ENCODE measurements around the gene RBMS1. TPM values are rescaled to one million over a fixed set of nuclear protein-coding genes. Genes with fewer than 3 reads are reported as not detected.
A peak's percentile ranks its signal among the peaks of the same experiment; 100 is the strongest.

Gene RBMS1
- total and polyA plus RNA-seq, 7 donors = 8.4 to 43.2 (median 24.1) TPM

DNA sequence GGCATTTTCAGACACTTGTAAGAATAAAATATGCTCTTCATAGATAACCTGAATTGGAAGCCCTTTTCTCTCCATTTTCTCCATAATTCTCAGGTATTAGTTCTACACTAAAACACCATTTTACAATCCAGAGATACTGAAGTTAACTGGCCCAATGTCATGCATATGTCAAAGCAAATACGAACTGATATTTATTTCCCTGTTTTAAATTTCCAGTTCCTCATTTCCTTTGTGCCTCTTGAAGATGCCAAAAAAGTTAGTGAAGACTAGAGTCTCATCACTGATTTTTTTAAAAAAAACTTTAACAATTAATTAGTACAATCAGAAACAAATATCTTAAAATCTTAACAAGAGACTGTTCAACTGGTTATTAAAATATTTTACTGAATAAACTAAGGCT is 240.7 kb downstream of the RBMS1 start:
- 14 to 31% (median 23%) methylated on average over 1 of the region's 1 CpG for WGBS, 3 donors
- ATAC-seq (no peak), DNase-seq (no peak)
- Histone ChIP-seq H3K36me3 (ENCODE audit: insufficient read depth in 1 of 2, low read depth in 1 of 2) (no peaks in the 10 kb centered on the region), H3K4me3 (peak overlapping the region; percentile 69), H3K27ac (peak overlapping the region; percentile 85), H3K27me3 (ENCODE audit: insufficient read depth in 3 of 3, low read length in 2 of 3) (no peaks in the 10 kb centered on the region), H3K9me3 (no peaks in the 10 kb centered on the region), H3K4me1 (peaks cover 34% of the 10 kb centered on the region)
- no peak for TF ChIP-seq CTCF (IDR thresholded peaks at IDR 0.05)
- intact Hi-C loops (cut with DNase I) = loop anchor here (1.0 to 5.0 kb wide), 3 partner anchors 15 to 42 kb away; no protein-coding TSS in a partner anchor

- WGBS, 3 donors = 3 to 10% (median 3%) methylated on average over 1 of the region's 1 CpG
- H3K27me3 ChIP-seq (ENCODE audit: insufficient read depth in 3 of 3, low read length in 2 of 3) = no peaks in the 10 kb centered on the region
- no peaks in the 10 kb centered on the region for H3K36me3 ChIP-seq (ENCODE audit: insufficient read depth in 1 of 2, low read depth in 1 of 2)
- DNase-seq (no peak), ATAC-seq (peak; percentile 40 to 75 (median 57))
- intact Hi-C loops (cut with DNase I) = loop anchor here (2.0 to 5.0 kb wide), 2 partner anchors 35 to 42 kb away; no protein-coding TSS in a partner anchor
- TF ChIP-seq CTCF (IDR thresholded peaks at IDR 0.05) = peak; percentile 85
- H3K27ac ChIP-seq = peak overlapping the region; percentile 85
- H3K9me3 ChIP-seq = no peaks in the 10 kb centered on the region
- H3K4me3 ChIP-seq = peak overlapping the region; percentile 69
- peaks cover 39% of the 10 kb centered on the region for H3K4me1 ChIP-seq
Observed at GRCh38 chr2:160252278-160252887, 241.2 kb downstream of the RBMS1 start.

- Histone ChIP-seq H3K27ac (peak overlapping the region; percentile 85), H3K4me1 (peaks cover 47% of the 10 kb centered on the region)
- DNase-seq = peak in 1 of 2 donors; percentile 65
Observed at GRCh38 chr2:160251569-160251968, 242.0 kb downstream of the RBMS1 start.

GRCh38 chr2:160249876-160250275 is 243.7 kb downstream of the RBMS1 start:
- WGBS, 3 donors = 40 to 58% (median 54%) methylated on average over 1 of the region's 1 CpG
- Histone ChIP-seq H3K27me3 (ENCODE audit: insufficient read depth in 3 of 3, low read length in 2 of 3) (no peaks in the 10 kb centered on the region), H3K27ac (peak overlapping the region; percentile 81), H3K4me3 (no peak overlapping the region), H3K36me3 (ENCODE audit: insufficient read depth in 1 of 2, low read depth in 1 of 2) (no peaks in the 10 kb centered on the region), H3K9me3 (no peaks in the 10 kb centered on the region), H3K4me1 (peaks cover 63% of the 10 kb centered on the region)
- ATAC-seq = no peak
- DNase-seq = no peak
- intact Hi-C loops (cut with DNase I) = loop anchor here in 1 of 2 donors (5.0 kb wide), 1 partner anchor 33 kb away; no protein-coding TSS in a partner anchor
- no peak for TF ChIP-seq CTCF (IDR thresholded peaks at IDR 0.05)

More at GRCh38 chr2:160251569-160251968, 242.0 kb downstream of the RBMS1 start:
- no peak for TF ChIP-seq CTCF (IDR thresholded peaks at IDR 0.05)
- Histone ChIP-seq H3K27me3 (ENCODE audit: insufficient read depth in 3 of 3, low read length in 2 of 3) (no peaks in the 10 kb centered on the region), H3K4me3 (peak overlapping the region; percentile 69), H3K36me3 (ENCODE audit: insufficient read depth in 1 of 2, low read depth in 1 of 2) (no peaks in the 10 kb centered on the region), H3K9me3 (no peaks in the 10 kb centered on the region)
- ATAC-seq = peak; percentile 71 to 81 (median 76)
- intact Hi-C loops (cut with DNase I) = loop anchor here in 1 of 2 donors (5.0 kb wide), 1 partner anchor 34 kb away; no protein-coding TSS in a partner anchor
